Effector memory CD4-positive, alpha-beta T cell (primary cell): ENCODE measurements around the gene ACY1.

Experiments
- DNase-seq, 3 donors: peaks; one replicate each; pipeline ENCODE4 v3.0.0-alpha.2; 2020
- H3K27ac ChIP-seq: 2 replicates; pipeline ENCODE4 v1.7.0; 2013; ENCODE audit warnings: mild to moderate bottlenecking, low read length, moderate library complexity; ENCODE audit not compliant: insufficient read depth, poor library complexity, severe bottlenecking
- H3K27me3 ChIP-seq: replicated peaks from 2 replicates; pipeline ENCODE4 v1.7.0; 2013; ENCODE audit warnings: mild to moderate bottlenecking, low read length; ENCODE audit not compliant: insufficient read depth, control insufficient read depth, poor library complexity, severe bottlenecking
- H3K36me3 ChIP-seq: 2 replicates; pipeline ENCODE4 v1.7.0; 2013; ENCODE audit warnings: mild to moderate bottlenecking, low read length, moderate library complexity; ENCODE audit not compliant: control insufficient read depth, insufficient read depth
- H3K4me1 ChIP-seq: 2 replicates; pipeline ENCODE4 v1.7.0; 2013; ENCODE audit warnings: low read length, mild to moderate bottlenecking; ENCODE audit not compliant: control insufficient read depth, insufficient read depth, poor library complexity, severe bottlenecking
- H3K4me3 ChIP-seq: 2 replicates; pipeline ENCODE4 v1.7.0; 2013; ENCODE audit warnings: low read length, low read depth, mild to moderate bottlenecking; ENCODE audit not compliant: insufficient read depth, poor library complexity, severe bottlenecking
- H3K9me3 ChIP-seq: 2 replicates; pipeline ENCODE4 v1.7.0; 2013; ENCODE audit warnings: mild to moderate bottlenecking, low read length, moderate library complexity; ENCODE audit not compliant: control insufficient read depth

Gene ACY1

GRCh38 chr3:51957520-51958205, 25.7 kb upstream of the ACY1 start:
- DNase-seq, result no peak
- Histone ChIP-seq H3K36me3 (peaks cover 6% of the 10 kb centered on the region), H3K4me3 (no peak overlapping the region), H3K9me3 (no peaks in the 10 kb centered on the region), H3K27ac (no peak overlapping the region), H3K4me1 (peaks cover 10% of the 10 kb centered on the region), H3K27me3 (peaks cover 11% of the 10 kb centered on the region)

- Histone ChIP-seq H3K4me3 (no peak overlapping the region), H3K27me3 (peaks cover 11% of the 10 kb centered on the region), H3K27ac (no peak overlapping the region), H3K36me3 (peaks cover 6% of the 10 kb centered on the region), H3K4me1 (peaks cover 10% of the 10 kb centered on the region), H3K9me3 (no peaks in the 10 kb centered on the region)
- no peak for DNase-seq
Measured at GRCh38 chr3:51958603-51959521, 24.5 kb upstream of the ACY1 start.

- H3K4me1 ChIP-seq, result peaks cover 10% of the 10 kb centered on the region
- no peak for DNase-seq
- peaks cover 11% of the 10 kb centered on the region for H3K27me3 ChIP-seq
- peaks cover 6% of the 10 kb centered on the region for H3K36me3 ChIP-seq
- no peak overlapping the region for H3K27ac ChIP-seq
- no peaks in the 10 kb centered on the region for H3K9me3 ChIP-seq
- no peak overlapping the region for H3K4me3 ChIP-seq
Measured at GRCh38 chr3:51959651-51960050, 23.7 kb upstream of the ACY1 start.

GRCh38 chr3:51960386-51960785, 22.9 kb upstream of the ACY1 start:
- peaks cover 10% of the 10 kb centered on the region for H3K4me1 ChIP-seq
- H3K36me3 ChIP-seq, result peaks cover 6% of the 10 kb centered on the region

GRCh38 chr3:51961011-51961410, 22.3 kb upstream of the ACY1 start:
- no peak for DNase-seq
- H3K4me1 ChIP-seq, result peaks cover 11% of the 10 kb centered on the region
- peaks cover 10% of the 10 kb centered on the region for H3K27me3 ChIP-seq
- H3K27ac ChIP-seq, result no peak overlapping the region
- H3K9me3 ChIP-seq, result no peaks in the 10 kb centered on the region
- no peak overlapping the region for H3K4me3 ChIP-seq
- H3K36me3 ChIP-seq, result peaks cover 6% of the 10 kb centered on the region

More at GRCh38 chr3:51960386-51960785, 22.9 kb upstream of the ACY1 start:
- DNase-seq, result no peak
- Histone ChIP-seq H3K27ac (no peak overlapping the region), H3K9me3 (no peaks in the 10 kb centered on the region), H3K4me3 (no peak overlapping the region), H3K27me3 (peaks cover 11% of the 10 kb centered on the region)

- Histone ChIP-seq H3K4me1 (peaks cover 11% of the 10 kb centered on the region), H3K9me3 (no peaks in the 10 kb centered on the region), H3K27ac (no peak overlapping the region), H3K27me3 (peaks cover under 1% of the 10 kb centered on the region), H3K36me3 (peaks cover 6% of the 10 kb centered on the region), H3K4me3 (no peak overlapping the region)
- DNase-seq, result no peak
Measured at GRCh38 chr3:51961602-51962569, 21.4 kb upstream of the ACY1 start.

GRCh38 chr3:51962854-51963530, 20.3 kb upstream of the ACY1 start:
- Histone ChIP-seq H3K4me1 (peaks cover 15% of the 10 kb centered on the region), H3K36me3 (peaks cover 6% of the 10 kb centered on the region), H3K27ac (no peak overlapping the region), H3K27me3 (no peaks in the 10 kb centered on the region), H3K9me3 (no peaks in the 10 kb centered on the region), H3K4me3 (no peak overlapping the region)
- no peak for DNase-seq

- Histone ChIP-seq H3K36me3 (peaks cover 6% of the 10 kb centered on the region), H3K4me1 (peaks cover 16% of the 10 kb centered on the region), H3K27ac (no peak overlapping the region), H3K9me3 (no peaks in the 10 kb centered on the region), H3K4me3 (no peak overlapping the region), H3K27me3 (no peaks in the 10 kb centered on the region)
- DNase-seq, result no peak
Measured at GRCh38 chr3:51963951-51964451, 19.3 kb upstream of the ACY1 start.

GRCh38 chr3:51964521-51964920, 18.8 kb upstream of the ACY1 start:
- Histone ChIP-seq H3K27ac (no peak overlapping the region), H3K36me3 (peaks cover 6% of the 10 kb centered on the region), H3K9me3 (no peaks in the 10 kb centered on the region), H3K27me3 (no peaks in the 10 kb centered on the region), H3K4me1 (peaks cover 16% of the 10 kb centered on the region), H3K4me3 (no peak overlapping the region)
- DNase-seq, result no peak
